HG03159 (cell line): ENCODE results near the gene FOXP1.
"Not testable (repeated sequence)": the region's sequence is repeated elsewhere in the genome, so short reads cannot be mapped to it uniquely, and the experiment has no call there.

Experiments
- ATAC-seq: cut with Tn5 transposase; IDR thresholded peaks from one replicate; pipeline ENCODE4 v1.9.1; 2021; ENCODE audit warnings: mild to moderate bottlenecking, moderate library complexity; ENCODE audit not compliant: unreplicated experiment

FOXP1 gene

GRCh38 chr3:70975981-70976380, 607.5 kb downstream of the FOXP1 start:
- not testable (repeated sequence) for ATAC-seq

GRCh38 chr3:70974747-70975146, 608.8 kb downstream of the FOXP1 start:
- ATAC-seq: no peak

GRCh38 chr3:70973558-70973957, 610.0 kb downstream of the FOXP1 start:
- no peak for ATAC-seq

GRCh38 chr3:70972855-70973254, 610.7 kb downstream of the FOXP1 start:
- no peak for ATAC-seq

GRCh38 chr3:70970952-70971351, 612.6 kb downstream of the FOXP1 start:
- no peak for ATAC-seq

GRCh38 chr3:70970171-70970570, 613.4 kb downstream of the FOXP1 start:
- no peak for ATAC-seq

- ATAC-seq: no peak
Observed at GRCh38 chr3:70963431-70964275, 619.9 kb downstream of the FOXP1 start.

- ATAC-seq: no peak
Observed at GRCh38 chr3:70959506-70960291, 623.8 kb downstream of the FOXP1 start.

- no peak for ATAC-seq
Observed at GRCh38 chr3:70952033-70952747, 631.3 kb downstream of the FOXP1 start.

- no peak for ATAC-seq
Observed at GRCh38 chr3:70951316-70951715, 632.2 kb downstream of the FOXP1 start.

GRCh38 chr3:70947579-70947978, 635.9 kb downstream of the FOXP1 start:
- ATAC-seq: no peak

- ATAC-seq: no peak
Observed at GRCh38 chr3:70943886-70944285, 639.6 kb downstream of the FOXP1 start.

GRCh38 chr3:70933105-70933810, 650.3 kb downstream of the FOXP1 start:
- ATAC-seq: no peak

GRCh38 chr3:70930066-70930465, 653.5 kb downstream of the FOXP1 start:
- no peak for ATAC-seq

- no peak for ATAC-seq
Observed at GRCh38 chr3:70927239-70927638, 656.3 kb downstream of the FOXP1 start.

GRCh38 chr3:70926835-70927234, 656.7 kb downstream of the FOXP1 start:
- no peak for ATAC-seq

GRCh38 chr3:70919661-70920060, 663.9 kb downstream of the FOXP1 start:
- ATAC-seq: no peak

GRCh38 chr3:70919091-70919490, 664.4 kb downstream of the FOXP1 start:
- no peak for ATAC-seq

GRCh38 chr3:70916375-70917055, 667.0 kb downstream of the FOXP1 start:
- ATAC-seq: no peak

GRCh38 chr3:70914862-70915261, 668.7 kb downstream of the FOXP1 start:
- no peak for ATAC-seq
